Epithelial cell of esophagus (primary cell): ENCODE results near the gene ZNF487.
"Not testable (repeated sequence)": the region's sequence is repeated elsewhere in the genome, so short reads cannot be mapped to it uniquely, and the experiment has no call there.

ENCODE experiments used
- DNase-seq: peaks from one replicate; pipeline ENCODE4 v3.0.0; 2010; ENCODE audit warnings: low read depth
- H3K4me3 ChIP-seq: 2 replicates; pipeline ENCODE4 v1.5.1; 2011; ENCODE audit warnings: mild to moderate bottlenecking, low read length, control low read depth
- TF ChIP-seq, protein P1 (sequence below): IDR thresholded peaks from 2 replicates; pipeline ENCODE4 v1.5.1; 2011; ENCODE audit warnings: low read depth, mild to moderate bottlenecking, low read length, control low read depth, inconsistent platforms; ENCODE audit not compliant: insufficient read depth; ENCODE audit errors: missing control alignments

The ZNF487 gene

DNA sequence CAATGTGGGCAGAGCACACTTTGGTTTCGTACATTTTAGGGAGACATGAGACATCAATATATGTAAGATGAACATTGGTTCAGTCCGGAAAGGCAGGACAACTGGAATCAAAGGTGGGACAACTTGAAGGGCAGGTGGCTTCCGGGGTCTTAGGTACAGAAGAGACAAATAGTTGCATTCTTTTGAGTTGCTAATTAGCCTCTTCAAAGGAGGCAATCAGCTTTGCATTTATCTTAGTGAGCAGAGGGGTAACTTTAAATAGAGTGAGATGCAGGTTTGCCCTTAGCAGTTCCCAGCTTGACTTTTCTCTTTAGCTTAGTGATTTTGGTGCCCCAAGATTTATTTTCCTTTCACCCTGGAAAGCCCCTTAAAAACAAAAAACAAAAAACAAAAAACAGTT is 21.3 kb downstream of the ZNF487 start:
- no peak for DNase-seq
- TF ChIP-seq, protein P1, sequence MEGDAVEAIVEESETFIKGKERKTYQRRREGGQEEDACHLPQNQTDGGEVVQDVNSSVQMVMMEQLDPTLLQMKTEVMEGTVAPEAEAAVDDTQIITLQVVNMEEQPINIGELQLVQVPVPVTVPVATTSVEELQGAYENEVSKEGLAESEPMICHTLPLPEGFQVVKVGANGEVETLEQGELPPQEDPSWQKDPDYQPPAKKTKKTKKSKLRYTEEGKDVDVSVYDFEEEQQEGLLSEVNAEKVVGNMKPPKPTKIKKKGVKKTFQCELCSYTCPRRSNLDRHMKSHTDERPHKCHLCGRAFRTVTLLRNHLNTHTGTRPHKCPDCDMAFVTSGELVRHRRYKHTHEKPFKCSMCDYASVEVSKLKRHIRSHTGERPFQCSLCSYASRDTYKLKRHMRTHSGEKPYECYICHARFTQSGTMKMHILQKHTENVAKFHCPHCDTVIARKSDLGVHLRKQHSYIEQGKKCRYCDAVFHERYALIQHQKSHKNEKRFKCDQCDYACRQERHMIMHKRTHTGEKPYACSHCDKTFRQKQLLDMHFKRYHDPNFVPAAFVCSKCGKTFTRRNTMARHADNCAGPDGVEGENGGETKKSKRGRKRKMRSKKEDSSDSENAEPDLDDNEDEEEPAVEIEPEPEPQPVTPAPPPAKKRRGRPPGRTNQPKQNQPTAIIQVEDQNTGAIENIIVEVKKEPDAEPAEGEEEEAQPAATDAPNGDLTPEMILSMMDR = no peak

DNA sequence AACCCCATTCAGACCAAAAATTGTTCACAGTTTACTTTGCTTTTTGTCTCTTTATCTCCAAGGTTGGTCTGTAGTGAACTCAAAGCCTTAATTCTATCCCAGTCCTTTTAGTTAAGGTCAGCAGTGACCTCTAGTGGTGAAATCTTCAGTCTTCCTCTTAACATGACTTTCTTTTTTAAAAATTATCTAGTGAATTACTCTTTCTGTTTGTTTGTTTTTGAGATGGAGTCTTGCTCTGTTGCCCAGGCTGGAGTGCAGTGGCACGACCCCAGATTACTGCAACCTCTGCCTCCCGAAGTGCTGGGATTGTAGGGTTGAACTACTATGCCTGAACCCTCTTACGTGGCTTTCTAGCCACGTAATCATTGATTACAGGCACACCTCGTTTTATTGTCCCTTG is 25.0 kb downstream of the ZNF487 start:
- DNase-seq = peak; percentile 84
- TF ChIP-seq, protein P1 = peak; percentile 62
- no peak overlapping the region for H3K4me3 ChIP-seq

More for the DNA sequence above, 21.3 kb downstream of the ZNF487 start:
- no peak overlapping the region for H3K4me3 ChIP-seq

DNA sequence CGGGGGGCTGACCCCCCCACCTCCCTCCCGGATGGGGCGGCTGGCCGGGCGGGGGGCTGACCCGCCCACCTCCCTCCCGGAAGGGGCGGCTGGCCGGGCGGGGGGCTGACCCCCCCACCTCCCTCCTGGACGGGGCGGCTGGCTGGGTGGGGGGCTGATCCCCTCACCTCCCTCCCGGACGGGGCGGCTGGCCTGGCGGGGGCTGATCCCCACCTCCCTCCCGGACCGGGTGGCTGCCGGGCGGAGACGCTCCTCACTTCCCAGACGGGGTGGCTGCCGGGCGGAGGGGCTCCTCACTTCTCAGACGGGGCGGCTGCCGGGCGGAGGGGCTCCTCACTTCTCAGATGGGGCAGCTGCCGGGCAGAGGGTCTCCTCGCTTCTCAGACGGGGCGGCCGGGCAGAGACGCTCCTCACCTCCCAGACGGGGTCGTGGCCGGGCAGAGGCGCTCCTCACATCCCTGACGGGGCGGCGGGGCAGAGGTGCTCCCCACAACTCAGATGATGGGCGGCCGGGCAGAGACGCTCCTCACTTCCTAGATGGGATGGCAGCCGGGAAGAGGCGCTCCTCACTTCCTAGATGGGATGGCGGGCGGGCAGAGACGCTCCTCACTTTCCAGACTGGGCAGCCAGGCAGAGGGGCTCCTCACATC is 28.3 kb downstream of the ZNF487 start:
- H3K4me3 ChIP-seq, DNase-seq: not testable (repeated sequence)

DNA sequence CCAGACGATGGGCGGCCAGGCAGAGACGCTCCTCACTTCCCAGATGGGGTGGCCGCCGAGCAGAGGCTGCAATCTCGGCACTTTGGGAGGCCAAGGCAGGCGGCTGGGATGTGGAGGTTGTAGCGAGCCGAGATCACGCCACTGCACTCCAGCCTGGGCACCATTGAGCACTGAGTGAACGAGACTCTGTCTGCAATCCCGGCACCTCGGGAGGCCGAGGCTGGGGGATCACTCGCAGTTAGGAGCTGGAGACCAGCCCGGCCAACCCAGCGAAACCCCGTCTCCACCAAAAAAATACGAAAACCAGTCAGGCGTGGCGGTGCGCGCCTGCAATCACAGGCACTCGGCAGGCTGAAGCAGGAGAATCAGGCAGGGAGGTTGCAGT is 28.8 kb downstream of the ZNF487 start:
- H3K4me3 ChIP-seq, DNase-seq: not testable (repeated sequence)

DNA sequence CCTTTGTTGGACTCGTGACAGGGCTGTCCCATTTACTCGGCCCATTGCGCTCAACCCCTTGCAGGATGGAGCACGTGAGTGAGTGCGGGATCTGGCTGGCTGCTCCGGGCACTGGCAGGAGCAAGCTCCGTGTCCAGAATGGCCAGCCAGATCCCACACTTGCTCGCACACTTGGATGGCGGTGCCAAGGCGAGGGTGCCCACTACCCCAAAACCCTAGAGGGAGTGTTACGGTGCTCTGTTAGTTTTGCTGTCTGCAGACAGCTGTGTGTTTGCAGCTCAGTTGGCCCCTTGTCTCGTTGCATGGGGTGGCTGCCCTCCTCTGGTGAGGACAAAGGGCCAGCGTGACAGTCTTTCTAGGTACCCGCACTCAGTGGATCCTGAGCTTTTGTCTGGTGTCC is 34.2 kb downstream of the ZNF487 start:
- H3K4me3 ChIP-seq = no peak overlapping the region
- no peak for DNase-seq
- TF ChIP-seq, protein P1 = no peak

DNA sequence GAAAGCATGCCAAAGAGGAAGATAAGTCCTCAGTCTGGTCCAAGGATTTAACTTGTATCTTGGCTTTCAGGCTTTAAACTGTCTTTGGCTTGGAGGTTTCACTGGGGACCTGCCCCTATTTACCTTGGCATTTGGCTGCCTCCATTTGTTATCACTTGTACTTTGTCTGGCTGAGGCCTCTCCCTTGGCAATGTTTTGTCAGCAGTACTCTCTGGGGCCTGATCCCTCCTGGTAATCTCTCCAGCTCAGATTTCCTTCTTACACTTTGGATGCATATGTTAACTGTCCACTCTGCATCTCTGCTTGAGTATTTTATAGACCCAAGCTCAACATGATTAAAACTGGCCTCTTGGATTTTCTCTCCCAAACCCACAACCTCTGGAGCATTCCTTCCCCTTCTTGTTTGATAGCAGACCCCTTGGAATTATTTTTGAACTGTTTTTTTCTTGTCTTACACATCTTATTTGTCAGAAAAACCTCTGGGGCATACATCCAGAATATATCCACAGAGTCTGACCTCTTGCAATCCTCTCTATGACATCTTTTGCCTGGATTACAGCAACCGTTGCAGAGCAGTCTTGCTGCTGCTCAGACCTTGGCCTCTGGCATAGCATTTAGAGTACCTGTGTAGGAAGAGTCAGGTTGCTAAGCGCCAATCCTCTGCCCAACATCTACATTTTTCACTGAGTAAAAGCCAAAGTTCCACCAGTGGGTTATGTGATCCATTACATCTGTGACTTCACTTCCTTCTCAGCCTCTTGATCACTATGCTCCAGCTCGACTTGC is 35.2 kb downstream of the ZNF487 start:
- DNase-seq = no peak
- TF ChIP-seq, protein P1 = no peak
- H3K4me3 ChIP-seq = no peak overlapping the region

DNA sequence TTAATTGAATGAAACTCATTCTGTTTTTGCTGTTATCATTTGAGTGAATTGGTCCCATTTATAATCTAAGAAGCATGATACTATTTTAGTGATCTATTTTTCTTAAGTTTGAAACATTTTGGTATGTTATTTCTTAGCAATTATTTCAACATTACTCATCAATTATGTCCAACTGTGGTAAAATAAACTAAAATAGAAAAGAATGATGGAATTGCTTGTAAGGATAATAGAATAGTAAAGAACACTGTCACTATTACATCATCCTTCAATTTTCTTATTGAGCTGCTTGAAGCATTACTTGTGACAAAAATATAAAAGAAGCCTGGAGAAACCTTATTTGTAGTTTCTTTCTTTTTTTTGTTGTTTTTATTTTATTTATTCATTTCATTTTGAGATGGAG is 42.4 kb downstream of the ZNF487 start:
- no peak for DNase-seq

More for the DNA sequence above, 42.4 kb downstream of the ZNF487 start:
- H3K4me3 ChIP-seq = no peak overlapping the region
- TF ChIP-seq, protein P1 = no peak
